ENCODE results near the gene BEST3. TPM values are rescaled to one million over a fixed set of nuclear protein-coding genes. Genes with fewer than 3 reads are reported as not detected.

The BEST3 gene
- total RNA-seq, 1 donor from 2014 or later: not detected

DNA sequence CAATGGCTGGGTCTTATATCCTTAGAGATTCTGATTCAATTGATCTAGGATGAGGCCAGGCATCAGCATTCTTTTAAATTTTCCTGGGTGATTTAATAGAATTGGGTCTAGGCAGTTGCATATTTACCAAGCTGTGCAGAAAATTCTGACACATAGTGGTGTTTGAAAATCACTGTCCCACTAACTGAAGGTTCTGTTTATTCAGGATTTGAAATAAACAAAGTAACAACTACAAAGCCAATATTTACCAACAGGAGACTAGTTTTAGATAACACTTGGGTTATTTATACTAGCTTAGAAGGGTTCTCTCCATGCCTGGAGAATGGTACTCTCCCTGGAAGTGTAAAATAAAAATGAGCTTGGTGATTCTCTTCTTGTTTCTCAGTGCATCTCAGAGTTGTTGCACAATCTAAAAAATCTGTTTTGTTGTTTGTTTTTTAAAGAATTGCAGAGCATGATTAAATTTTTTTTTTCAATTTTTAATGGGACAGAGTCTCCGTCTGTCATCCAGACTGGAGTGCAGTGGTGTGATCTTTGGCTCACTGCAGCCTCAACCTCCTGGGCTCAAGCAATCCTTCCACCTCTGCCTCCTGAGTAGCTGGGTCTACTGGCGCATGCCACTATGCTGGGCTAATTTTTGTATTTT is 16.9 kb downstream of the BEST3 start:
- CTCF ChIA-PET: no interaction called here
- Mint-ChIP-seq H3K27me3 (peaks cover 14% of the 10 kb centered on the region), H3K4me1 (no peaks in the 10 kb centered on the region), H3K36me3 (ENCODE audit: low read depth) (no peaks in the 10 kb centered on the region), H3K4me3 (no peak overlapping the region), H3K27ac (no peak overlapping the region), H3K9me3 (no peaks in the 10 kb centered on the region)
- POLR2A ChIA-PET: no interaction called here
- intact Hi-C loops (cut with micrococcal nuclease): no loop called here
- TF ChIP-seq, protein P1, sequence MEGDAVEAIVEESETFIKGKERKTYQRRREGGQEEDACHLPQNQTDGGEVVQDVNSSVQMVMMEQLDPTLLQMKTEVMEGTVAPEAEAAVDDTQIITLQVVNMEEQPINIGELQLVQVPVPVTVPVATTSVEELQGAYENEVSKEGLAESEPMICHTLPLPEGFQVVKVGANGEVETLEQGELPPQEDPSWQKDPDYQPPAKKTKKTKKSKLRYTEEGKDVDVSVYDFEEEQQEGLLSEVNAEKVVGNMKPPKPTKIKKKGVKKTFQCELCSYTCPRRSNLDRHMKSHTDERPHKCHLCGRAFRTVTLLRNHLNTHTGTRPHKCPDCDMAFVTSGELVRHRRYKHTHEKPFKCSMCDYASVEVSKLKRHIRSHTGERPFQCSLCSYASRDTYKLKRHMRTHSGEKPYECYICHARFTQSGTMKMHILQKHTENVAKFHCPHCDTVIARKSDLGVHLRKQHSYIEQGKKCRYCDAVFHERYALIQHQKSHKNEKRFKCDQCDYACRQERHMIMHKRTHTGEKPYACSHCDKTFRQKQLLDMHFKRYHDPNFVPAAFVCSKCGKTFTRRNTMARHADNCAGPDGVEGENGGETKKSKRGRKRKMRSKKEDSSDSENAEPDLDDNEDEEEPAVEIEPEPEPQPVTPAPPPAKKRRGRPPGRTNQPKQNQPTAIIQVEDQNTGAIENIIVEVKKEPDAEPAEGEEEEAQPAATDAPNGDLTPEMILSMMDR (IDR thresholded peaks at IDR 0.05): no peak
- ATAC-seq (ENCODE audit: low read depth) (no peak), DNase-seq (no peak)

GRCh38 chr12:69679119-69679518 is 20.0 kb downstream of the BEST3 start:
- Mint-ChIP-seq H3K4me1 (no peaks in the 10 kb centered on the region), H3K36me3 (ENCODE audit: low read depth) (no peaks in the 10 kb centered on the region), H3K27ac (no peak overlapping the region), H3K9me3 (no peaks in the 10 kb centered on the region), H3K4me3 (no peak overlapping the region), H3K27me3 (peaks cover 4% of the 10 kb centered on the region)
- ATAC-seq (ENCODE audit: low read depth): no peak
- ChIA-PET POLR2A (no interaction called here), CTCF (no interaction called here)
- no peak for DNase-seq
- TF ChIP-seq, protein P1 (IDR thresholded peaks at IDR 0.05): no peak
- intact Hi-C loops (cut with micrococcal nuclease): no loop called here

GRCh38 chr12:69676257-69677012 is 22.7 kb downstream of the BEST3 start:
- no peak overlapping the region for H3K27ac Mint-ChIP-seq

DNA sequence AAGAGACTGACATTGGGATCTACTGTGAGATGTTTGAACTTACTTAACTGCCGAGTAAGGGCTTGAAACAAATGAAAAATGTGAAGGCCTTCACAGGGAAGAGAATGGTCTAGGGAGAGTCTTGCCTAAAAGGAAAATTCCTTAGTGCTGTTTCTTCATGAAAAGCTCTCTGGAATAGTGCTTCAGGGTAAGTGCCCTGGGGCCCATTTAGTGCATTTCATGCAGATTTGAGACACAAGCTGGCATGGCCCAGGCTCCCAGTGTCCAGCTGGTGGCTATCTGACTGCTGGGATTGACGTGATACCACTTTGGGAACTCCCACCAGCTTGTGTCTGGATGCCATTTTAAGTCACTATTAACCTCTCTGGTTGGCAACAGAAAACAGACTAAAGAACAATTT is 26.9 kb downstream of the BEST3 start:
- H3K4me1 Mint-ChIP-seq: no peaks in the 10 kb centered on the region
- intact Hi-C loops (cut with micrococcal nuclease): no loop called here
- no peak overlapping the region for H3K27ac Mint-ChIP-seq
- POLR2A ChIA-PET: no interaction called here
- TF ChIP-seq, protein P1 (IDR thresholded peaks at IDR 0.05): no peak
- H3K36me3 Mint-ChIP-seq (ENCODE audit: low read depth): no peaks in the 10 kb centered on the region
- no peaks in the 10 kb centered on the region for H3K9me3 Mint-ChIP-seq
- ATAC-seq (ENCODE audit: low read depth) (no peak), DNase-seq (no peak)
- peaks cover 2% of the 10 kb centered on the region for H3K27me3 Mint-ChIP-seq
- no peak overlapping the region for H3K4me3 Mint-ChIP-seq
- CTCF ChIA-PET: no interaction called here

More at GRCh38 chr12:69676257-69677012, 22.7 kb downstream of the BEST3 start:
- POLR2A ChIA-PET: no interaction called here
- CTCF ChIA-PET: no interaction called here
- no peak for DNase-seq
- ATAC-seq (ENCODE audit: low read depth): no peak
- H3K27me3 Mint-ChIP-seq: peaks cover 2% of the 10 kb centered on the region
- intact Hi-C loops (cut with micrococcal nuclease): no loop called here
- no peaks in the 10 kb centered on the region for H3K36me3 Mint-ChIP-seq (ENCODE audit: low read depth)
- no peak overlapping the region for H3K4me3 Mint-ChIP-seq
- no peaks in the 10 kb centered on the region for H3K4me1 Mint-ChIP-seq
- H3K9me3 Mint-ChIP-seq: no peaks in the 10 kb centered on the region
- TF ChIP-seq, protein P1 (IDR thresholded peaks at IDR 0.05): no peak

DNA sequence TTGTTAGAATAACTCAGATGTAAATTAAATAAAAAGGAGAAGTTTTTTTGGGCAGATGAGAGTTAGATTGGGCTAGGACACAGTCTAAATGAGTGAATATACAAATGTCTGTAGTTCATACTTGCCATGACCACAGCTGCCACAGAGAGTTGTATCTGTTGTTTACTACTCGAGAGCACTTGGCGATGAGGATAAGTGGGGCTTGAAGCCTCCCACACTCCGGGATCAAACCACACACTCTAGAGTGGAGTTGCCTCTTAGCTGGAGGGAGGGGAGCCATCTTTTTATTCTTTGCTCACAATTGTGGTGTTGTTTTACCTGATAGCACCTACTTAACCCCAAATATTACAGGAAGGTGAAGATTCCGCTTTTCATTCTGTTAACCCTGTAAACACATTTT is 27.5 kb downstream of the BEST3 start:
- TF ChIP-seq, protein P1 (IDR thresholded peaks at IDR 0.05): no peak
- Mint-ChIP-seq H3K27ac (no peak overlapping the region), H3K27me3 (peaks cover 2% of the 10 kb centered on the region), H3K4me1 (no peaks in the 10 kb centered on the region), H3K9me3 (no peaks in the 10 kb centered on the region), H3K4me3 (no peak overlapping the region), H3K36me3 (ENCODE audit: low read depth) (no peaks in the 10 kb centered on the region)
- CTCF ChIA-PET: no interaction called here
- POLR2A ChIA-PET: no interaction called here
- ATAC-seq (ENCODE audit: low read depth) (no peak), DNase-seq (no peak)
- intact Hi-C loops (cut with micrococcal nuclease): no loop called here
